OCI-LY7 (cell line): ENCODE results near the gene GNG3. TPM values are rescaled to one million over a fixed set of nuclear protein-coding genes. Genes with fewer than 3 reads are reported as not detected.

Experiments
- BruUV-seq: library from RNA; stranded (reverse); fragments of 400-500 nt; replicated peaks from 2 replicates; lab custom pipeline; 2021; lab: Mats Ljungman, UMichigan
- CTCF ChIA-PET: fragments of 300-600 bp; sonication (Branson Sonifier 250); formaldehyde crosslinking; loops from one replicate; lab custom pipeline; 2022; ENCODE audit warnings: antibody characterized with exemption; ENCODE audit not compliant: unreplicated experiment; lab: Charles Lee
- POLR2A ChIA-PET: fragments of 300-600 bp; sonication (Branson Sonifier 250); formaldehyde crosslinking; loops from one replicate; lab custom pipeline; 2022; ENCODE audit warnings: antibody characterized with exemption; lab: Charles Lee
- DNase-seq: peaks from one replicate; pipeline ENCODE4 v3.0.0-alpha.2; 2015; ENCODE audit warnings: low spot score
- H2AFZ ChIP-seq: fragments of 200-600 bp; sonication (generic), shearing (Covaris generic); 2 replicates; pipeline ENCODE4 v1.6.1; 2014; ENCODE audit warnings: mild to moderate bottlenecking, antibody characterized with exemption, low read length, moderate library complexity
- H3K27ac ChIP-seq: fragments of 200-600 bp; sonication (generic); 2 replicates; pipeline ENCODE4 v1.5.1; 2014; ENCODE audit warnings: mixed run types, low read depth, mild to moderate bottlenecking, moderate library complexity, low read length, inconsistent platforms; ENCODE audit not compliant: poor library complexity, severe bottlenecking
- H3K36me3 ChIP-seq: fragments of 200-600 bp; sonication (generic); 2 replicates; pipeline ENCODE4 v1.6.1; 2014; ENCODE audit warnings: mild to moderate bottlenecking, antibody characterized with exemption, low read length, moderate library complexity, mixed read lengths; ENCODE audit not compliant: insufficient read depth
- H3K4me1 ChIP-seq: fragments of 200-600 bp; sonication (generic); 2 replicates; pipeline ENCODE4 v1.5.1; 2014; ENCODE audit warnings: mild to moderate bottlenecking, low read length; ENCODE audit not compliant: insufficient read depth, poor library complexity, severe bottlenecking
- H3K4me2 ChIP-seq: fragments of 200-600 bp; sonication (generic); 2 replicates; pipeline ENCODE4 v1.6.1; 2014; ENCODE audit warnings: mild to moderate bottlenecking, low read length
- H3K4me3 ChIP-seq: fragments of 200-600 bp; sonication (generic); 2 replicates; pipeline ENCODE4 v1.5.1; 2014; ENCODE audit warnings: mild to moderate bottlenecking, low read depth, low read length; ENCODE audit not compliant: poor library complexity, severe bottlenecking
- H3K79me2 ChIP-seq: fragments of 200-600 bp; sonication (generic); 2 replicates; pipeline ENCODE4 v1.6.1; 2016; ENCODE audit warnings: low read depth, mild to moderate bottlenecking, low read length, moderate library complexity, mixed read lengths; ENCODE audit not compliant: insufficient read depth
- H3K9me2 ChIP-seq: fragments of 200-600 bp; sonication (generic); 2 replicates; pipeline ENCODE4 v1.6.1; 2016; ENCODE audit warnings: mild to moderate bottlenecking, low read length, mixed read lengths; ENCODE audit not compliant: insufficient read depth
- H3K9me3 ChIP-seq: fragments of 200-600 bp; sonication (generic); 2 replicates; pipeline ENCODE4 v1.6.1; 2014; ENCODE audit warnings: mild to moderate bottlenecking, mixed run types, low read length, mixed read lengths
- H4K20me1 ChIP-seq: fragments of 200-600 bp; sonication (generic); 2 replicates; pipeline ENCODE4 v1.6.1; 2014; ENCODE audit warnings: mild to moderate bottlenecking, antibody characterized with exemption, low read length, moderate library complexity, mixed read lengths; ENCODE audit not compliant: insufficient read depth
- CTCF ChIP-seq: fragments of 200-600 bp; sonication (generic); conservative IDR thresholded peaks from 2 replicates; pipeline ENCODE4 v1.5.1; 2014; ENCODE audit warnings: mild to moderate bottlenecking, antibody characterized with exemption, low read length, moderate library complexity, mixed read lengths
- EZH2phosphoT487 ChIP-seq: fragments of 200-600 bp; sonication (generic); IDR thresholded peaks from 2 replicates; pipeline ENCODE4 v1.6.1; 2018; ENCODE audit warnings: low read depth, borderline replicate concordance, mild to moderate bottlenecking, mixed run types, antibody characterized with exemption, low read length, moderate library complexity, mixed read lengths
- intact Hi-C: fragments of 100-400 bp; cut with micrococcal nuclease; formaldehyde crosslinking; loops from one replicate; pipeline ENCODE4 v1.10.0; 2022; ENCODE audit not compliant: unreplicated experiment
- total RNA-seq, 2 experiments: library from RNA; depleted of rRNA in 1 of 2; stranded (reverse); fragments of >200 nt in 1 of 2; shearing (Covaris generic) in 1 of 2; gene quantifications; 2 replicates each; pipeline ENCODE4 v1.2.3, GENCODE V29; 2014 to 2022

Gene GNG3
- total RNA-seq, 2 experiments from 2014 or later: not detected

- H3K4me2 ChIP-seq: no peak overlapping the region
- no peaks in the 10 kb centered on the region for H4K20me1 ChIP-seq
- H3K9me2 ChIP-seq: no peaks in the 10 kb centered on the region
- no peak overlapping the region for H3K27ac ChIP-seq
- H3K4me1 ChIP-seq: peaks cover 12% of the 10 kb centered on the region
- peaks cover 99% of the 10 kb centered on the region for H3K36me3 ChIP-seq
- H3K4me3 ChIP-seq: no peak overlapping the region
- no peak for DNase-seq
- ChIA-PET CTCF (interaction anchor here (1.1 kb wide), 1 partner anchor 11 kb away, joined by 3 read pairs; the partner anchor contains the start of gene HNRNPUL2), POLR2A (interaction anchor here (0.9 kb wide), 1 partner anchor 118 kb away, joined by 3 read pairs; no protein-coding TSS in a partner anchor)
- no TSS peak for BruUV-seq
- H2AFZ ChIP-seq: no peak overlapping the region
- peaks cover 21% of the 10 kb centered on the region; the same call in 1 of the 2 replicates for H3K79me2 ChIP-seq
- TF ChIP-seq EZH2phosphoT487: no peak
- TF ChIP-seq CTCF: no peak
- H3K9me3 ChIP-seq: no peaks in the 10 kb centered on the region
- intact Hi-C loops: no loop called here
Measured at GRCh38 chr11:62716816-62717215, 9.3 kb downstream of the GNG3 start.

GRCh38 chr11:62719302-62719978, 12.0 kb downstream of the GNG3 start:
- TF ChIP-seq EZH2phosphoT487 (no peak), CTCF (no peak)
- Histone ChIP-seq H3K4me1 (peaks cover 7% of the 10 kb centered on the region), H2AFZ (no peak overlapping the region), H3K9me3 (no peaks in the 10 kb centered on the region), H3K4me3 (no peak overlapping the region), H4K20me1 (peaks cover 15% of the 10 kb centered on the region), H3K36me3 (peaks cover 99% of the 10 kb centered on the region), H3K4me2 (no peak overlapping the region), H3K27ac (no peak overlapping the region), H3K79me2 (peaks cover 48% of the 10 kb centered on the region), H3K9me2 (no peaks in the 10 kb centered on the region)
- no peak for DNase-seq
- intact Hi-C loops: no loop called here
- ChIA-PET POLR2A (interaction anchor here (0.7 kb wide), 1 partner anchor 11 kb away, joined by 4 read pairs; no protein-coding TSS in a partner anchor), CTCF (no interaction called here)
- BruUV-seq: no TSS peak

- Histone ChIP-seq H3K4me1 (peaks cover 16% of the 10 kb centered on the region), H3K4me2 (no peak overlapping the region), H2AFZ (no peak overlapping the region), H3K4me3 (no peak overlapping the region), H3K27ac (no peak overlapping the region), H3K9me2 (no peaks in the 10 kb centered on the region), H3K36me3 (peaks cover 97% of the 10 kb centered on the region), H4K20me1 (peaks cover 35% of the 10 kb centered on the region), H3K9me3 (no peaks in the 10 kb centered on the region), H3K79me2 (peaks cover 66% of the 10 kb centered on the region)
- no peak for TF ChIP-seq EZH2phosphoT487
- TF ChIP-seq CTCF: peak; percentile 45
- ChIA-PET POLR2A (no interaction called here), CTCF (no interaction called here)
- BruUV-seq: TSS peak; percentile 74
- DNase-seq: no peak
- intact Hi-C loops: loop anchor here (10.0 kb wide), 1 partner anchor 127 kb away; the partner anchor contains the start of gene TUT1
Measured at GRCh38 chr11:62721994-62722393, 14.5 kb downstream of the GNG3 start.
